ENCODE results near the gene OXCT1. TPM values are rescaled to one million over a fixed set of nuclear protein-coding genes. Genes with fewer than 3 reads are reported as not detected.

OXCT1 gene
- total and polyA plus RNA-seq, 9 of the 15 experiments (the other 6 are each of a cell fraction or from before 2014, with no cell fraction given), result 24.7 to 61.2 (median 41.9) TPM

GRCh38 chr5:41844502-41844901 lies 25.7 kb downstream of the OXCT1 start (continued):
- TF ChIP-seq, protein P1, sequence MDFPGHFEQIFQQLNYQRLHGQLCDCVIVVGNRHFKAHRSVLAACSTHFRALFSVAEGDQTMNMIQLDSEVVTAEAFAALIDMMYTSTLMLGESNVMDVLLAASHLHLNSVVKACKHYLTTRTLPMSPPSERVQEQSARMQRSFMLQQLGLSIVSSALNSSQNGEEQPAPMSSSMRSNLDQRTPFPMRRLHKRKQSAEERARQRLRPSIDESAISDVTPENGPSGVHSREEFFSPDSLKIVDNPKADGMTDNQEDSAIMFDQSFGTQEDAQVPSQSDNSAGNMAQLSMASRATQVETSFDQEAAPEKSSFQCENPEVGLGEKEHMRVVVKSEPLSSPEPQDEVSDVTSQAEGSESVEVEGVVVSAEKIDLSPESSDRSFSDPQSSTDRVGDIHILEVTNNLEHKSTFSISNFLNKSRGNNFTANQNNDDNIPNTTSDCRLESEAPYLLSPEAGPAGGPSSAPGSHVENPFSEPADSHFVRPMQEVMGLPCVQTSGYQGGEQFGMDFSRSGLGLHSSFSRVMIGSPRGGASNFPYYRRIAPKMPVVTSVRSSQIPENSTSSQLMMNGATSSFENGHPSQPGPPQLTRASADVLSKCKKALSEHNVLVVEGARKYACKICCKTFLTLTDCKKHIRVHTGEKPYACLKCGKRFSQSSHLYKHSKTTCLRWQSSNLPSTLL (IDR thresholded peaks at IDR 0.05), result no peak

DNA sequence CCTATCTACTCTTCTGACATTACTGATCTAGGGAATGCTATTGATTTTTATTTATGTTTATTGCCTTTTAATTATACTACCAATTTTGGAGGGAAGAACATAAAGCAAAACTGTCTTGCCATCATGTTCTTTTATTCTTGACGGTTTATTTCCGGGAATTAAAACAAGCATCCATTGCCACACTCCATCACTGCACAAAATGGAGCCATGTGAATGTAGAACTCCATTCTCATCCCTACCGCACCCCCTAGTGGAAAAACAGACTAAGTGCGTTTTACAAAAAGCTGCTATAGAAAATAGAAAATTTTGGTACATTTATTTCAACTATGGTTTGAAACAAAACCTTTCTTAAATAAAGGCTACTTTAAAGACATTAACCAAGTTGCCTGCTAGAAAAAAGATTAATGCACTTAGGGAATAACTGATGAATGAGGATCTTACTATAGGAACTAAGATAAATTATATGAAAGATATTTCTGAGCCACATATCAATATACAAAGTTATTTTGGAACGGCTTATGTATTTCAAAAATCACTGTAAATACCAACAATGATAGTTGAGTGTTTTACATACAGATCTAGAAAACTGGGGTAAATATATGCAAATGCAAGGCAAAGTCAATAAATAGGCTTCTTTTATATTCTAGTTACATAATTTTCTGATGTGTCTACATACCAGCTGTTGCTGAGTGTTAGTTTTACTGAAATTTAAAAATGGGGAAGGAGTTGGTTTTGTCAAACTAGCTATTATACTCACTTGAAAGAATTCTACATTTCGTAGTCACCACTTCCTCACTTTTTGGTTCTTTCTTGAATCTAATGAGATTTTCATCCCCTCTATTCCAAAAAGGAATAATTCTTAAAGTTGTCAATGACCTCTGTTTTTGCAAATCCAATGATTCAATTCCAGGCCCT lies 26.5 kb downstream of the OXCT1 start:
- peaks cover 35% of the 10 kb centered on the region for H3K36me3 ChIP-seq (ENCODE audit: control insufficient read depth, insufficient read depth, low read length)
- no peaks in the 10 kb centered on the region for H3K27me3 ChIP-seq (ENCODE audit: control insufficient read depth in 2 of 2, insufficient read depth in 2 of 2, low read length in 2 of 2)
- H4K20me1 ChIP-seq (replicated peaks; ENCODE audit: control insufficient read depth, insufficient read depth, low read length), result no peaks in the 10 kb centered on the region
- BruUV-seq (replicated peaks), result no TSS peak
- DNase-seq (ENCODE audit: extremely low read depth in 1 of 4, low spot score in 3 of 4), result peak; percentile 31 to 71 (median 38)
- no peak overlapping the region for H3K4me3 ChIP-seq
- intact Hi-C loops (cut with micrococcal nuclease), result loop anchor here (1.0 kb wide), 2 partner anchors 135 to 939 kb away; no protein-coding TSS in a partner anchor
- ChIA-PET POLR2A (interaction anchor here (0.6 to 1.0 kb wide), 5 partner anchors 9 to 119 kb away, joined by 3 read pairs; no protein-coding TSS in a partner anchor), CTCF (ENCODE audit: low intra/inter-chr PET ratio) (interaction anchor here (0.6 to 2.4 kb wide), 4 partner anchors 121 to 938 kb away, joined by 3 to 9 read pairs (median 4); no protein-coding TSS in a partner anchor)
- H3K79me2 ChIP-seq (ENCODE audit: control insufficient read depth, insufficient read depth, low read length), result no peaks in the 10 kb centered on the region
- peak; percentile 89 for ATAC-seq
- H2AFZ ChIP-seq (ENCODE audit: low read depth, low read length), result no peak overlapping the region
- H3K27ac ChIP-seq (ENCODE audit: extremely low read depth, low read depth, low read length), result no peak overlapping the region
- H3K4me2 ChIP-seq (ENCODE audit: insufficient read depth, low read length), result no peak overlapping the region
- WGBS (ENCODE audit: insufficient coverage, low coverage, missing lambda C conversion rate), result 12% methylated on average over 6 of the region's 6 CpGs
- H3K9ac ChIP-seq (ENCODE audit: insufficient read depth in 1 of 2, low read depth in 2 of 2, low read length in 2 of 2), result no peak overlapping the region
- no peaks in the 10 kb centered on the region for H3K9me1 ChIP-seq (ENCODE audit: control insufficient read depth, insufficient read depth, low read length)
- FAIRE-seq, result peak; percentile 78
- H3K9me3 ChIP-seq (replicated peaks; ENCODE audit: control insufficient read depth, insufficient read depth, low read depth, low read length), result no peaks in the 10 kb centered on the region
- in situ Hi-C loops (cut with MboI), result no loop called here
- H3K4me1 ChIP-seq (replicated peaks in 1 of 2; ENCODE audit: control insufficient read depth in 2 of 2, insufficient read depth in 2 of 2, low read length in 2 of 2), result no peaks in the 10 kb centered on the region
- TF ChIP-seq CEBPB (tag; IDR thresholded peaks at IDR 0.05) (0 out of 2 replicates have a peak, but pooled peaks have one; percentile 12), ILF3 (IDR thresholded peaks at IDR 0.05; ENCODE audit: borderline replicate concordance) (0 out of 2 replicates have a peak, but pooled peaks have one; percentile 18), ARID3B (CRISPR knock-in tag; IDR thresholded peaks at IDR 0.05; ENCODE audit: borderline replicate concordance) (no peak), ZNF449 (CRISPR knock-in tag; IDR thresholded peaks at IDR 0.05) (no peak), CTCF (IDR thresholded peaks at IDR 0.05 in 2 of 3, conservative IDR thresholded peaks at IDR 0.05 in 1 of 3; ENCODE audit: insufficient read depth in 2 of 3, low read depth in 1 of 3, low read length in 3 of 3) (peak; percentile 71 to 92 (median 73)), ASH1L (IDR thresholded peaks at IDR 0.05; ENCODE audit: borderline replicate concordance, low read depth, partially characterized antibody) (no peak), TEAD4 (IDR thresholded peaks at IDR 0.05; ENCODE audit: low read length) (peak; percentile 48; the same call in 1 of the 2 replicates), TEAD4 (CRISPR knock-in tag; IDR thresholded peaks at IDR 0.05; ENCODE audit: borderline replicate concordance) (no peak)

All from K562 (cell line).